Measurements from ENCODE around the gene GNG3.

GRCh38 chr11:62726915-62727164 is 19.4 kb downstream of the GNG3 start:
- TF ChIP-seq EZH2phosphoT487 (IDR thresholded peaks at IDR 0.05; ENCODE audit: unreplicated experiment) (no peak), CTCF (conservative IDR thresholded peaks at IDR 0.05; ENCODE audit: low read depth in 2 of 2) (no peak), EZH2 (IDR thresholded peaks at IDR 0.05; ENCODE audit: low read depth, unreplicated experiment) (no peak), REST (IDR thresholded peaks at IDR 0.05; ENCODE audit: unreplicated experiment) (no peak), ETS1 (IDR thresholded peaks at IDR 0.05) (no peak), POLR2AphosphoS5 (IDR thresholded peaks at IDR 0.05; ENCODE audit: low read depth) (no peak), CREB1 (CRISPR knock-in tag; IDR thresholded peaks at IDR 0.05; ENCODE audit: low read depth) (no peak), STAT1 (IDR thresholded peaks at IDR 0.05; ENCODE audit: unreplicated experiment) (no peak), JUNB (IDR thresholded peaks at IDR 0.05; ENCODE audit: unreplicated experiment) (no peak), ZNF114 (CRISPR knock-in tag; IDR thresholded peaks at IDR 0.05) (no peak)

Data from GM23338 (cell line).